PC-3 (cell line): Measurements from ENCODE around the gene CDK16. TPM values are rescaled to one million over a fixed set of nuclear protein-coding genes. Genes with fewer than 3 reads are reported as not detected.

Source experiments
- ATAC-seq: fragments of 200-7000 bp; cut with Tn5 transposase; 2 replicates; pipeline ENCODE4 v1.9.1; 2020; ENCODE audit warnings: mild to moderate bottlenecking, moderate library complexity
- BruUV-seq: library from RNA; stranded (reverse); fragments of 400-500 nt; replicated peaks from 2 replicates; lab custom pipeline; 2021; lab: Mats Ljungman, UMichigan
- CTCF ChIA-PET: fragments of 300-600 bp; sonication (Branson Sonifier 250); formaldehyde crosslinking; loops from one replicate; lab custom pipeline; 2022; ENCODE audit warnings: antibody characterized with exemption; lab: Charles Lee
- POLR2A ChIA-PET: fragments of 300-600 bp; sonication (Branson Sonifier 250); formaldehyde crosslinking; loops from one replicate; lab custom pipeline; 2022; ENCODE audit warnings: antibody characterized with exemption; ENCODE audit not compliant: unreplicated experiment; lab: Charles Lee
- DNase-seq: peaks from one replicate; pipeline ENCODE4 v3.0.0-alpha.2; 2015
- H2AFZ ChIP-seq: fragments of 300-600 bp; sonication (generic); 2 replicates; pipeline ENCODE4 v1.6.0; 2016; ENCODE audit warnings: antibody characterized with exemption, low read length
- H3F3A ChIP-seq: fragments of 300-600 bp; sonication (generic); one replicate; pipeline ENCODE4 v1.6.0; 2017; ENCODE audit warnings: antibody characterized with exemption, low read length, control low read depth, mild to moderate bottlenecking; ENCODE audit not compliant: unreplicated experiment
- H3K27ac ChIP-seq: fragments of 300-600 bp; sonication (generic); 2 replicates; pipeline ENCODE4 v1.5.1; 2016; ENCODE audit warnings: mild to moderate bottlenecking, low read length
- H3K27me3 ChIP-seq: fragments of 300-600 bp; sonication (generic); 2 replicates; pipeline ENCODE4 v1.6.1; 2016; ENCODE audit warnings: low read length, mixed read lengths
- H3K36me3 ChIP-seq: fragments of 300-600 bp; sonication (generic); 2 replicates; pipeline ENCODE4 v1.6.1; 2016; ENCODE audit warnings: low read depth, mixed run types, low read length, mixed read lengths
- H3K4me1 ChIP-seq: fragments of 300-600 bp; sonication (generic); 2 replicates; pipeline ENCODE4 v1.5.1; 2016; ENCODE audit warnings: low read length; ENCODE audit not compliant: insufficient read depth
- H3K4me2 ChIP-seq: fragments of 300-600 bp; sonication (generic); 2 replicates; pipeline ENCODE4 v1.6.0; 2016; ENCODE audit warnings: low read length
- H3K4me3 ChIP-seq: fragments of 300-600 bp; sonication (generic); 2 replicates; pipeline ENCODE4 v1.5.1; 2016; ENCODE audit warnings: mild to moderate bottlenecking, low read length, mixed read lengths
- H3K79me2 ChIP-seq: fragments of 300-600 bp; sonication (generic); 2 replicates; pipeline ENCODE4 v1.6.1; 2017; ENCODE audit warnings: low read length, mixed read lengths
- H3K9ac ChIP-seq: fragments of 300-600 bp; sonication (generic); 2 replicates; pipeline ENCODE4 v1.6.0; 2016; ENCODE audit warnings: mild to moderate bottlenecking, low read length
- H3K9me2 ChIP-seq: fragments of 300-600 bp; sonication (generic); replicated peaks from 2 replicates; pipeline ENCODE4 v1.6.1; 2016; ENCODE audit warnings: mixed run types, low read length, mixed read lengths
- H3K9me3 ChIP-seq: fragments of 300-600 bp; sonication (generic); 2 replicates; pipeline ENCODE4 v1.6.1; 2016; ENCODE audit warnings: low read length, mixed read lengths
- H4K20me1 ChIP-seq: fragments of 300-600 bp; sonication (generic); 2 replicates; pipeline ENCODE4 v1.6.1; 2016; ENCODE audit warnings: low read length, mixed read lengths
- CTCF ChIP-seq: fragments of 300-600 bp; sonication (generic); conservative IDR thresholded peaks from 2 replicates; pipeline ENCODE4 v1.5.1; 2017; ENCODE audit warnings: antibody characterized with exemption, low read depth, mild to moderate bottlenecking, low read length
- EZH2 ChIP-seq: fragments of 300-600 bp; sonication (generic); IDR thresholded peaks from one replicate; pipeline ENCODE4 v1.6.1; 2017; ENCODE audit warnings: antibody characterized with exemption, mild to moderate bottlenecking, low read length; ENCODE audit not compliant: unreplicated experiment
- EZH2phosphoT487 ChIP-seq: fragments of 300-600 bp; sonication (generic); IDR thresholded peaks from 2 replicates; pipeline ENCODE4 v1.6.1; 2018; ENCODE audit warnings: mild to moderate bottlenecking, antibody characterized with exemption, low read length, borderline replicate concordance
- intact Hi-C: fragments of 100-400 bp; cut with micrococcal nuclease; formaldehyde crosslinking; loops from 2 replicates; pipeline ENCODE4 v1.9.0; 2023
- total RNA-seq: library from RNA; depleted of rRNA; stranded (reverse); fragments of >200 nt; gene quantifications from 2 replicates; pipeline ENCODE4 v1.2.3, GENCODE V29; 2014

The CDK16 gene
- total RNA-seq, 1 experiment from 2014 or later = 155 TPM

GRCh38 chrX:47229427-47229826 lies 10.9 kb downstream of the CDK16 start:
- CTCF ChIA-PET = no interaction called here
- Histone ChIP-seq H3K79me2 (peaks cover 15% of the 10 kb centered on the region), H3K4me2 (no peak overlapping the region), H3K9me3 (no peaks in the 10 kb centered on the region), H3K4me1 (peaks cover 9% of the 10 kb centered on the region), H2AFZ (no peak overlapping the region), H3K9me2 (no peaks in the 10 kb centered on the region), H3K36me3 (peaks cover 40% of the 10 kb centered on the region), H4K20me1 (no peaks in the 10 kb centered on the region), H3K27ac (no peak overlapping the region), H3F3A (no peaks in the 10 kb centered on the region), H3K27me3 (no peaks in the 10 kb centered on the region), H3K4me3 (no peak overlapping the region), H3K9ac (no peak overlapping the region)
- no peak for TF ChIP-seq EZH2
- TF ChIP-seq CTCF = no peak
- TF ChIP-seq EZH2phosphoT487 = no peak
- intact Hi-C loops = no loop called here
- no TSS peak for BruUV-seq
- POLR2A ChIA-PET = no interaction called here
- ATAC-seq (no peak), DNase-seq (no peak)

- no peak for TF ChIP-seq EZH2
- no peak for TF ChIP-seq EZH2phosphoT487
- TF ChIP-seq CTCF = no peak
- ChIA-PET CTCF (no interaction called here), POLR2A (no interaction called here)
- Histone ChIP-seq H3K4me3 (no peak overlapping the region), H3K27ac (no peak overlapping the region), H3K36me3 (peaks cover 32% of the 10 kb centered on the region), H3K9me3 (no peaks in the 10 kb centered on the region), H3K4me1 (peaks cover 9% of the 10 kb centered on the region), H3K27me3 (no peaks in the 10 kb centered on the region), H4K20me1 (no peaks in the 10 kb centered on the region), H3F3A (no peaks in the 10 kb centered on the region), H3K79me2 (peaks cover 24% of the 10 kb centered on the region), H3K4me2 (no peak overlapping the region), H3K9me2 (no peaks in the 10 kb centered on the region), H3K9ac (no peak overlapping the region), H2AFZ (no peak overlapping the region)
- intact Hi-C loops = no loop called here
- BruUV-seq = no TSS peak
- ATAC-seq (no peak), DNase-seq (no peak)
Measured at GRCh38 chrX:47230136-47230868, 11.8 kb downstream of the CDK16 start.

GRCh38 chrX:47231167-47231566 lies 12.7 kb downstream of the CDK16 start:
- Histone ChIP-seq H3K27ac (peak overlapping the region; percentile 98), H3K4me2 (no peak overlapping the region), H3K9ac (no peak overlapping the region), H3K4me1 (peaks cover 9% of the 10 kb centered on the region), H2AFZ (no peak overlapping the region), H3K9me2 (no peaks in the 10 kb centered on the region), H4K20me1 (no peaks in the 10 kb centered on the region), H3F3A (no peaks in the 10 kb centered on the region), H3K36me3 (peaks cover 25% of the 10 kb centered on the region), H3K4me3 (no peak overlapping the region), H3K79me2 (peaks cover 33% of the 10 kb centered on the region), H3K27me3 (no peaks in the 10 kb centered on the region), H3K9me3 (no peaks in the 10 kb centered on the region)
- intact Hi-C loops = no loop called here
- CTCF ChIA-PET = no interaction called here
- no peak for TF ChIP-seq EZH2phosphoT487
- no peak for TF ChIP-seq CTCF
- TF ChIP-seq EZH2 = no peak
- POLR2A ChIA-PET = no interaction called here
- ATAC-seq (no peak), DNase-seq (no peak)
- no TSS peak for BruUV-seq
